K562 (cell line): ENCODE data around the gene CRELD2. TPM values are rescaled to one million over a fixed set of nuclear protein-coding genes. Genes with fewer than 3 reads are reported as not detected.

ENCODE experiments used
- CBFA2T2 ChIP-seq: fragments of 450-650 bp; conservative IDR thresholded peaks from 2 replicates; pipeline ENCODE4 v1.6.1; 2017; ENCODE audit warnings: mild to moderate bottlenecking
- DDX20 ChIP-seq: fragments of 450-650 bp; IDR thresholded peaks from 2 replicates; pipeline ENCODE4 v1.6.1; 2016; ENCODE audit warnings: missing genetic modification characterization, low read depth, mild to moderate bottlenecking, missing compliant biosample characterization, moderate library complexity
- FOSL1 ChIP-seq: fragments of 200-800 bp; sonication (Bioruptor generic); conservative IDR thresholded peaks from 2 replicates; pipeline ENCODE4 v1.6.1; 2016; ENCODE audit warnings: missing genetic modification characterization, missing compliant biosample characterization
- KLF10 ChIP-seq: fragments of 250-450 bp; sonication (Bioruptor Pico); IDR thresholded peaks from 2 replicates; pipeline ENCODE4 v1.6.1; 2021; ENCODE audit warnings: matching md5 sums
- NFE2 ChIP-seq: IDR thresholded peaks from 2 replicates; pipeline ENCODE4 v1.6.1; 2014; ENCODE audit warnings: antibody characterized with exemption, low read depth
- RFX7 ChIP-seq: fragments of 250-450 bp; sonication (Bioruptor Pico); IDR thresholded peaks from 2 replicates; pipeline ENCODE4 v1.5.1; 2021; ENCODE audit warnings: mild to moderate bottlenecking
- SNRNP70 ChIP-seq: fragments of 200-400 bp; formaldehyde crosslinking; optimal IDR thresholded peaks from 2 replicates; pipeline ENCODE3; 2017; ENCODE audit warnings: low read depth, low read length
- SP2 ChIP-seq: IDR thresholded peaks from 2 replicates; pipeline ENCODE4 v1.6.1; 2011; ENCODE audit warnings: mild to moderate bottlenecking, low read depth, low read length, moderate library complexity; ENCODE audit not compliant: poor library complexity, severe bottlenecking; ENCODE audit errors: extremely low read depth
- STAG1 ChIP-seq: sonication (generic); formaldehyde crosslinking; IDR thresholded peaks from 2 replicates; pipeline ENCODE4 v1.5.0; 2020; ENCODE audit warnings: missing genetic modification reagents, borderline replicate concordance
- STAT5B ChIP-seq: fragments of 250-450 bp; sonication (Bioruptor Pico); IDR thresholded peaks from 2 replicates; pipeline ENCODE4 v1.8.0; 2021; ENCODE audit warnings: mild to moderate bottlenecking, inconsistent platforms
- TBL1XR1 ChIP-seq, 2 experiments: IDR thresholded peaks; 2 replicates each; pipeline ENCODE4 v1.6.1; 2012; ENCODE audit warnings: improper control_type of control experiment in 2 of 2, low read length in 2 of 2, mild to moderate bottlenecking in 1 of 2
- TFAM ChIP-seq: fragments of 250-450 bp; sonication (Bioruptor Pico); conservative IDR thresholded peaks from 2 replicates; pipeline ENCODE4 v1.5.0; 2021; ENCODE audit warnings: mild to moderate bottlenecking, moderate library complexity
- YY1 ChIP-seq, 3 experiments: IDR thresholded peaks; 2 replicates each; pipeline ENCODE4 v1.6.1; 2011; ENCODE audit warnings: low read length in 2 of 3, mild to moderate bottlenecking in 2 of 3, moderate library complexity in 2 of 3, borderline replicate concordance in 1 of 3, control low read depth in 1 of 3, low read depth in 1 of 3; ENCODE audit not compliant: insufficient read depth in 3 of 3, insufficient replicate concordance in 2 of 3, control insufficient read depth in 1 of 3, insufficient read length in 1 of 3; ENCODE audit errors: extremely low read depth in 1 of 3
- ZNF140 ChIP-seq: fragments of 250-450 bp; sonication (Bioruptor Pico); IDR thresholded peaks from 2 replicates; pipeline ENCODE4 v1.8.0; 2021; ENCODE audit warnings: moderate library complexity, mild to moderate bottlenecking, inconsistent platforms
- ZNF184 ChIP-seq: sonication (generic); formaldehyde crosslinking; IDR thresholded peaks from 2 replicates; pipeline ENCODE4 v1.5.0; 2020; ENCODE audit warnings: missing genetic modification reagents
- ZNF274 ChIP-seq: IDR thresholded peaks from 2 replicates; pipeline ENCODE4 v1.6.1; 2011; ENCODE audit warnings: low read depth, mild to moderate bottlenecking, low read length, moderate library complexity, borderline replicate concordance
- ZNF408 ChIP-seq: fragments of 250-450 bp; sonication (Bioruptor Pico); IDR thresholded peaks from 2 replicates; pipeline ENCODE4 v1.4.0; 2020; ENCODE audit warnings: low read depth, mild to moderate bottlenecking, moderate library complexity
- ZNF507 ChIP-seq: conservative IDR thresholded peaks from 2 replicates; pipeline ENCODE4 v1.6.1; 2017; ENCODE audit warnings: missing genetic modification characterization, missing compliant biosample characterization
- ZNF668 ChIP-seq: fragments of 250-450 bp; sonication (Bioruptor Pico); IDR thresholded peaks from 2 replicates; pipeline ENCODE4 v1.8.0; 2022; ENCODE audit warnings: mild to moderate bottlenecking, inconsistent platforms
- ZNF699 ChIP-seq: fragments of 250-450 bp; sonication (Bioruptor Pico); IDR thresholded peaks from 2 replicates; pipeline ENCODE4 v1.8.0; 2021; ENCODE audit warnings: mild to moderate bottlenecking, moderate library complexity; ENCODE audit not compliant: insufficient replicate concordance
- polyA plus RNA-seq, 8 experiments: library from polyadenylated mRNA; depleted of rRNA in 4 of 8; stranded (reverse) in 5 of 8; unstranded in 3 of 8; fragments of >200 nt; fragmentation: Nextera tagmentation in 2 of 8; fragmentation: Illumina TruSeq in 1 of 8; extraction: Ambion mirVana in 2 of 8; extraction: Trizol in 1 of 8; gene quantifications; 2 replicates each; pipeline versions ENCODE4 v1.2.1 to v1.2.3, GENCODE V29; 2011 to 2014; ENCODE audit warnings: inconsistent platforms in 1 of 8, missing spikeins in 1 of 8
- total RNA-seq, 7 experiments: library from RNA; depleted of rRNA in 6 of 7; stranded (reverse); fragments of >200 nt in 6 of 7; fragmentation: Illumina TruSeq in 2 of 7; extraction: Trizol in 2 of 7; gene quantifications; 2 replicates each; pipeline versions ENCODE4 v1.2.1 to v1.2.3, GENCODE V29; 2011 to 2021; ENCODE audit warnings: low replicate concordance in 1 of 7
- TF ChIP-seq, protein P1 (sequence below): fragments of 450-650 bp; conservative IDR thresholded peaks from 2 replicates; pipeline ENCODE4 v1.6.1; 2016; ENCODE audit warnings: missing genetic modification characterization, low read depth, mild to moderate bottlenecking, missing compliant biosample characterization, moderate library complexity
- TF ChIP-seq, protein P2 (sequence below): IDR thresholded peaks from 2 replicates; pipeline ENCODE4 v1.6.1; 2011; ENCODE audit not compliant: insufficient read length; ENCODE audit errors: extremely low read depth
- TF ChIP-seq, protein P3 (sequence below): fragments of 150-350 bp; conservative IDR thresholded peaks from 2 replicates; pipeline ENCODE4 v1.6.1; 2014; ENCODE audit warnings: low read length
- TF ChIP-seq, protein P4 (sequence below): sonication (generic); formaldehyde crosslinking; IDR thresholded peaks from 2 replicates; pipeline ENCODE4 v1.9.0; 2022; ENCODE audit warnings: mild to moderate bottlenecking, missing genetic modification reagents

Gene CRELD2
- total and polyA plus RNA-seq, 9 of the 15 experiments (the other 6 are each of a cell fraction or from before 2014, with no cell fraction given): 0.96 to 25.3 (median 8.8) TPM

DNA sequence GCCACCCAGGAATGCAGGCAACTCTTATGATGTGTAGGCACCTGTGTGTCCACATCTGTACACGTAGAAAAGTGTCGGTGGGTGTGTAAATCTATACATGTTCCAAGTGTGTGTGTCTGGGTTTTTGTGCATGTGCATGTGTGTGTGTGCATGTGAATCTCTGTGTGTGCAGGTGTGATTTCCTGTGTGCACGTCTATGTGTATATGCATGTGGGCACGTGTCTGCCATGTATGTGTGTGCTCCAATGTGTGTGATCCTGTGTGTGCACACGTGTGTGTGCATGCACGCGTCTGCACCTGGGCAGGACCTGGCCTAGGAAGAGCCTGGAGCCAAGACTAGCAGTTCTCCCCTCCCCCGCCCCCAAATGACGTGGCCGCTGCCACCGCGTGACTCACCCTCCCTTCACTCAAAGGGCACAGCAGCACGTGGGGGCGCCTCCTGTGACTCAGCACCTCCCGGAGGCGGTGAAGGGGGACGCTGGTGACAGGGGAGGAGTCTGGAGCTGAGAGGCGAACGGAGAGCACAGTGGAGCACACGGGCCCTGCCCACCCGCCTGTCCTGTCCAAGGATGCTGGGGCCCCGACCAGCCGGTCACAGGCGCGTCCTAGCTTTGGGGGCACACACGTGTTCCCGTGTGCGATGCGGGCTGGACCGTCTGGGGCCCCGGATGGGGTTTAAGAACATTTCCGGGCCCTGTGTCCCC, 52.2 kb downstream of the CRELD2 start (continued):
- TF ChIP-seq STAT5B (CRISPR knock-in tag) (no peak), SNRNP70 (no peak), ZNF274 (no peak), ZNF668 (CRISPR knock-in tag) (no peak), FOSL1 (peak; percentile 99), ZNF507 (tag) (no peak), ZNF140 (CRISPR knock-in tag) (no peak), TFAM (CRISPR knock-in tag) (no peak), ZNF408 (CRISPR knock-in tag) (no peak), ZNF184 (CRISPR knock-in tag) (no peak), CBFA2T2 (peak; percentile 58), YY1 (IDR thresholded peaks at IDR 0.05; ENCODE audit: borderline replicate concordance in 1 of 3, control insufficient read depth in 1 of 3, extremely low read depth in 1 of 3, insufficient read depth in 3 of 3, insufficient read length in 1 of 3, insufficient replicate concordance in 2 of 3, low read depth in 1 of 3, low read length in 2 of 3) (peak in 1 of 3 experiments; percentile 4), DDX20 (tag) (no peak), SP2 (no peak), NFE2 (peak; percentile 98), STAG1 (CRISPR knock-in tag) (no peak), ZNF699 (no peak), KLF10 (CRISPR knock-in tag) (no peak), TBL1XR1 (IDR thresholded peaks at IDR 0.05; ENCODE audit: low read length in 2 of 2) (peak in 1 of 2 experiments; percentile 75; a peak in 2 of 4 replicates), RFX7 (CRISPR knock-in tag) (no peak)
- TF ChIP-seq, protein P1, sequence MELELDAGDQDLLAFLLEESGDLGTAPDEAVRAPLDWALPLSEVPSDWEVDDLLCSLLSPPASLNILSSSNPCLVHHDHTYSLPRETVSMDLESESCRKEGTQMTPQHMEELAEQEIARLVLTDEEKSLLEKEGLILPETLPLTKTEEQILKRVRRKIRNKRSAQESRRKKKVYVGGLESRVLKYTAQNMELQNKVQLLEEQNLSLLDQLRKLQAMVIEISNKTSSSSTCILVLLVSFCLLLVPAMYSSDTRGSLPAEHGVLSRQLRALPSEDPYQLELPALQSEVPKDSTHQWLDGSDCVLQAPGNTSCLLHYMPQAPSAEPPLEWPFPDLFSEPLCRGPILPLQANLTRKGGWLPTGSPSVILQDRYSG (tag): no peak
- TF ChIP-seq, protein P2, sequence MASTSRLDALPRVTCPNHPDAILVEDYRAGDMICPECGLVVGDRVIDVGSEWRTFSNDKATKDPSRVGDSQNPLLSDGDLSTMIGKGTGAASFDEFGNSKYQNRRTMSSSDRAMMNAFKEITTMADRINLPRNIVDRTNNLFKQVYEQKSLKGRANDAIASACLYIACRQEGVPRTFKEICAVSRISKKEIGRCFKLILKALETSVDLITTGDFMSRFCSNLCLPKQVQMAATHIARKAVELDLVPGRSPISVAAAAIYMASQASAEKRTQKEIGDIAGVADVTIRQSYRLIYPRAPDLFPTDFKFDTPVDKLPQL: no peak
- TF ChIP-seq, protein P3, sequence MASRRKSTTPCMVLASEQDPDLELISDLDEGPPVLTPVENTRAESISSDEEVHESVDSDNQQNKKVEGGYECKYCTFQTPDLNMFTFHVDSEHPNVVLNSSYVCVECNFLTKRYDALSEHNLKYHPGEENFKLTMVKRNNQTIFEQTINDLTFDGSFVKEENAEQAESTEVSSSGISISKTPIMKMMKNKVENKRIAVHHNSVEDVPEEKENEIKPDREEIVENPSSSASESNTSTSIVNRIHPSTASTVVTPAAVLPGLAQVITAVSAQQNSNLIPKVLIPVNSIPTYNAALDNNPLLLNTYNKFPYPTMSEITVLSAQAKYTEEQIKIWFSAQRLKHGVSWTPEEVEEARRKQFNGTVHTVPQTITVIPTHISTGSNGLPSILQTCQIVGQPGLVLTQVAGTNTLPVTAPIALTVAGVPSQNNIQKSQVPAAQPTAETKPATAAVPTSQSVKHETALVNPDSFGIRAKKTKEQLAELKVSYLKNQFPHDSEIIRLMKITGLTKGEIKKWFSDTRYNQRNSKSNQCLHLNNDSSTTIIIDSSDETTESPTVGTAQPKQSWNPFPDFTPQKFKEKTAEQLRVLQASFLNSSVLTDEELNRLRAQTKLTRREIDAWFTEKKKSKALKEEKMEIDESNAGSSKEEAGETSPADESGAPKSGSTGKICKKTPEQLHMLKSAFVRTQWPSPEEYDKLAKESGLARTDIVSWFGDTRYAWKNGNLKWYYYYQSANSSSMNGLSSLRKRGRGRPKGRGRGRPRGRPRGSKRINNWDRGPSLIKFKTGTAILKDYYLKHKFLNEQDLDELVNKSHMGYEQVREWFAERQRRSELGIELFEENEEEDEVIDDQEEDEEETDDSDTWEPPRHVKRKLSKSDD: no peak
- TF ChIP-seq, protein P4, sequence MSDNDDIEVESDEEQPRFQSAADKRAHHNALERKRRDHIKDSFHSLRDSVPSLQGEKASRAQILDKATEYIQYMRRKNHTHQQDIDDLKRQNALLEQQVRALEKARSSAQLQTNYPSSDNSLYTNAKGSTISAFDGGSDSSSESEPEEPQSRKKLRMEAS (CRISPR knock-in tag): peak; percentile 95
